GM12873 (cell line): ENCODE data around the gene NME4.

Source experiments
- CTCF ChIP-seq: IDR thresholded peaks from 2 replicates; pipeline ENCODE4 v1.5.1; 2012; ENCODE audit warnings: low read depth, mild to moderate bottlenecking, moderate library complexity, low read length, control low read depth; ENCODE audit not compliant: insufficient read depth; ENCODE audit errors: missing control alignments

NME4 gene

GRCh38 chr16:397736-398332, 835 bp downstream of the NME4 start:
- peak; percentile 49 for TF ChIP-seq CTCF

GRCh38 chr16:398561-399339, 1.8 kb downstream of the NME4 start:
- TF ChIP-seq CTCF: no peak

- no peak for TF ChIP-seq CTCF
These were observed 2.5 kb downstream of the NME4 start for GRCh38 chr16:399340-400019.

GRCh38 chr16:400061-400591, 3.1 kb downstream of the NME4 start:
- no peak for TF ChIP-seq CTCF

GRCh38 chr16:401468-402348, 4.7 kb downstream of the NME4 start, which contains the start of gene DECR2:
Gene DECR2, plus strand, starts transcription at chr16:401885. Its CDS starts 79 bp downstream, at chr16:401964.
- TF ChIP-seq CTCF: peak; percentile 57

- no peak for TF ChIP-seq CTCF
These were observed 8.0 kb downstream of the NME4 start for GRCh38 chr16:404971-405486.
